Kidney (tissue), 14 donors: Measurements from ENCODE around the gene SF3A1. TPM values are rescaled to one million over a fixed set of nuclear protein-coding genes. Genes with fewer than 3 reads are reported as not detected.

Source experiments
- DNase-seq, 5 donors: peaks; one replicate each; pipeline ENCODE4 v3.0.0-alpha.2; 2013 to 2020
- FAIRE-seq: peaks from 2 replicates; lab custom pipeline; 2012; peaks lifted over from hg19 to GRCh38; lab: Jason Lieb, UNC
- H3K27ac ChIP-seq, 2 donors: one replicate each; pipeline ENCODE4 v1.7.0; 2013; ENCODE audit warnings: low read depth in 2 of 2, low read length in 2 of 2, inconsistent platforms in 1 of 2
- H3K27me3 ChIP-seq: one replicate; pipeline ENCODE4 v1.7.1; 2013; ENCODE audit warnings: low read length, inconsistent platforms; ENCODE audit not compliant: control insufficient read depth, insufficient read depth
- H3K36me3 ChIP-seq, 3 donors: one replicate each; pipeline versions ENCODE4 v1.7.0 to v1.7.1; 2013; ENCODE audit warnings: low read length in 3 of 3, control low read depth in 1 of 3, inconsistent platforms in 1 of 3; ENCODE audit not compliant: insufficient read depth in 3 of 3, control insufficient read depth in 2 of 3
- H3K4me1 ChIP-seq, 3 donors: one replicate each; pipeline versions ENCODE4 v1.7.0 to v1.7.1; 2013; ENCODE audit warnings: low read length in 3 of 3, inconsistent platforms in 1 of 3, low read depth in 1 of 3; ENCODE audit not compliant: control insufficient read depth in 2 of 3, insufficient read depth in 2 of 3
- H3K4me3 ChIP-seq, 3 donors: one replicate each; pipeline versions ENCODE4 v1.7.0 to v1.8.1; 2013; ENCODE audit warnings: low read length in 3 of 3, control low read depth in 1 of 3, inconsistent platforms in 1 of 3
- H3K9ac ChIP-seq, 3 donors: one replicate each; pipeline versions ENCODE4 v1.7.0 to v1.7.1; 2013; ENCODE audit warnings: low read length in 3 of 3, control low read depth in 1 of 3, inconsistent platforms in 1 of 3
- H3K9me3 ChIP-seq, 3 donors: one replicate each; pipeline versions ENCODE4 v1.7.0 to v1.7.1; 2013; ENCODE audit warnings: low read length in 3 of 3, control low read depth in 1 of 3, inconsistent platforms in 1 of 3; ENCODE audit not compliant: control insufficient read depth in 2 of 3, insufficient read depth in 1 of 3
- CTCF ChIP-seq: IDR thresholded peaks from 3 replicates; pipeline ENCODE4 v1.5.1; 2012; ENCODE audit warnings: mild to moderate bottlenecking, moderate library complexity, borderline replicate concordance; ENCODE audit not compliant: insufficient read depth; ENCODE audit errors: extremely low read depth
- intact Hi-C: fragments of 100-400 bp; cut with DNase I; formaldehyde crosslinking; loops from one replicate; pipeline ENCODE4 v1.11.1; 2022
- polyA plus RNA-seq: library from polyadenylated mRNA; stranded (reverse); fragments of 350-450 nt; fragmentation: Illumina TruSeq; extraction: RNeasy Lipid Tissue Mini Kit (QIAGEN cat#74804); gene quantifications from one replicate; pipeline ENCODE4 v1.2.3, GENCODE V29; 2014; ENCODE audit warnings: low read depth, low replicate concordance; ENCODE audit not compliant: insufficient read depth
- total RNA-seq: library from RNA; stranded (reverse); fragmentation: NEBNext Ultra II Directional; extraction: Animal tissue kit (Norgen Biotek cat#: 25700); gene quantifications from one replicate; pipeline ENCODE4 v1.2.1, GENCODE V29; 2021
- donor health status: control.
- donor health status: control.
- donor health status: control.
- donor health status: control.
- donor health status: control.
- donor health status: DM: yes; HTN: yes; CAD: no.
- donor health status: Normal renal cell carcinoma (clear cell type).

Gene SF3A1
- total and polyA plus RNA-seq, 2 donors from 2014 or later, result 23.7 to 179 TPM

GRCh38 chr22:30386960-30387827, 30.5 kb upstream of the SF3A1 start, which contains the start of gene RNF215:
Gene RNF215 (minus strand): TSS chr22:30387411. CDS start chr22:30387313, 98 bp downstream.
- Histone ChIP-seq H3K36me3 (peaks cover 0 to 9% (median 0%) of the 10 kb centered on the region in 3 donors), H3K4me1 (peaks cover 0 to 12% (median 1%) of the 10 kb centered on the region in 3 donors), H3K27ac (no peak within 1 kb of the TSS), H3K9ac (peak within 1 kb of the TSS; percentile 15 to 86 (median 49)), H3K9me3 (no peaks in the 10 kb centered on the region), H3K4me3 (peak within 1 kb of the TSS; percentile 62 to 69 (median 67)), H3K27me3 (no peaks in the 10 kb centered on the region)
- TF ChIP-seq CTCF, result peak; percentile 83
- DNase-seq (peak; percentile 89 to 95 (median 93)), FAIRE-seq (no peak)
- intact Hi-C loops, result loop anchor here (5.0 kb wide), 1 partner anchor 120 kb away; the partner anchor contains the start of gene OSM

GRCh38 chr22:30386608-30386959, 29.9 kb upstream of the SF3A1 start:
- Histone ChIP-seq H3K4me1 (peaks cover 0 to 12% (median 0%) of the 10 kb centered on the region in 3 donors), H3K36me3 (peaks cover 0 to 9% (median 0%) of the 10 kb centered on the region in 3 donors), H3K9ac (peak overlapping the region; percentile 15 to 86 (median 49)), H3K4me3 (peak overlapping the region; percentile 62 to 69 (median 67)), H3K27ac (no peak overlapping the region), H3K27me3 (no peaks in the 10 kb centered on the region), H3K9me3 (no peaks in the 10 kb centered on the region)
- intact Hi-C loops, result loop anchor here (5.0 kb wide), 1 partner anchor 119 kb away; the partner anchor contains the start of gene OSM
- DNase-seq, result peak in 2 of 5 donors; percentile 78 to 79
- no peak for TF ChIP-seq CTCF
- FAIRE-seq, result no peak

GRCh38 chr22:30385942-30386341, 29.2 kb upstream of the SF3A1 start:
- DNase-seq (peak in 2 of 5 donors; percentile 43 to 61), FAIRE-seq (no peak)
- H3K4me3 ChIP-seq, result no peak overlapping the region
- no peaks in the 10 kb centered on the region for H3K9me3 ChIP-seq
- H3K27me3 ChIP-seq, result no peaks in the 10 kb centered on the region
- intact Hi-C loops, result loop anchor here (5.0 kb wide), 1 partner anchor 119 kb away; the partner anchor contains the start of gene OSM
- H3K36me3 ChIP-seq, result peaks cover 0 to 9% (median 3%) of the 10 kb centered on the region in 3 donors
- no peak overlapping the region for H3K27ac ChIP-seq
- peak overlapping the region in 1 of 3 donors; percentile 86 for H3K9ac ChIP-seq
- peaks cover 0 to 12% (median 0%) of the 10 kb centered on the region in 3 donors for H3K4me1 ChIP-seq
- no peak for TF ChIP-seq CTCF
